HEK293 (cell line): ENCODE measurements around the gene RPRD1A.
"Not testable (repeated sequence)": the region's sequence is repeated elsewhere in the genome, so short reads cannot be mapped to it uniquely, and the experiment has no call there.

ENCODE experiments used
- CTCF ChIA-PET: fragments of 350-600 bp; formaldehyde crosslinking; extraction: SDS; loops from one replicate; lab custom pipeline; 2021; ENCODE audit warnings: antibody characterized with exemption; lab: Yijun Ruan, JAX
- POLR2A ChIA-PET: fragments of 300-600 bp; formaldehyde crosslinking; extraction: SDS; loops from one replicate; lab custom pipeline; 2020; ENCODE audit warnings: antibody characterized with exemption, inconsistent platforms; lab: Yijun Ruan, JAX
- H3K27ac ChIP-seq: fragments of 200-500 bp; sonication (Bioruptor generic); 2 replicates; pipeline ENCODE4 v1.5.1; 2014; ENCODE audit warnings: low read depth, low read length, control low read depth, inconsistent platforms; ENCODE audit errors: extremely low read depth
- H3K36me3 ChIP-seq, 2 experiments: fragments of 200-500 bp in 1 of 2; sonication (Bioruptor generic) in 1 of 2; 1 replicate in 1 of 2; 2 replicates in 1 of 2; pipeline ENCODE4 v1.5.1; 2014 to 2017; ENCODE audit warnings: inconsistent platforms in 2 of 2, low read length in 2 of 2; ENCODE audit not compliant: control insufficient read depth in 2 of 2, insufficient read depth in 1 of 2
- H3K4me1 ChIP-seq: fragments of 200-500 bp; sonication (Bioruptor generic); 2 replicates; pipeline ENCODE4 v1.5.1; 2014; ENCODE audit warnings: mild to moderate bottlenecking, low read length, inconsistent platforms; ENCODE audit not compliant: control insufficient read depth, insufficient read depth
- H3K4me3 ChIP-seq: 2 replicates; pipeline ENCODE4 v1.5.1; 2011; ENCODE audit warnings: low read depth, mild to moderate bottlenecking, control low read depth, low read length, moderate library complexity
- H3K9me3 ChIP-seq: fragments of 200-500 bp; sonication (Bioruptor generic); 2 replicates; pipeline ENCODE4 v1.5.1; 2014; ENCODE audit warnings: low read depth, low read length, inconsistent platforms; ENCODE audit not compliant: control insufficient read depth, insufficient read depth
- ELK4 ChIP-seq: IDR thresholded peaks from 2 replicates; pipeline ENCODE4 v1.6.1; 2011; ENCODE audit warnings: mild to moderate bottlenecking, low read depth, low read length, borderline replicate concordance
- PRDM6 ChIP-seq: fragments of 450-650 bp; formaldehyde crosslinking; IDR thresholded peaks from 2 replicates; pipeline ENCODE4 v1.5.1; 2017; ENCODE audit warnings: missing biosample characterization, missing genetic modification characterization
- REPIN1 ChIP-seq: fragments of 450-650 bp; formaldehyde crosslinking; IDR thresholded peaks from 2 replicates; pipeline ENCODE4 v1.5.1; 2017; ENCODE audit warnings: missing biosample characterization, missing genetic modification characterization, low read depth
- ZBTB21 ChIP-seq: fragments of 450-650 bp; formaldehyde crosslinking; IDR thresholded peaks from 2 replicates; pipeline ENCODE4 v1.5.1; 2017; ENCODE audit warnings: missing biosample characterization, missing genetic modification characterization
- ZBTB48 ChIP-seq: fragments of 450-650 bp; formaldehyde crosslinking; IDR thresholded peaks from 2 replicates; pipeline ENCODE4 v1.5.1; 2016; ENCODE audit warnings: missing biosample characterization, missing genetic modification characterization
- ZBTB8A ChIP-seq: fragments of 450-650 bp; formaldehyde crosslinking; IDR thresholded peaks from 2 replicates; pipeline ENCODE4 v1.5.1; 2016; ENCODE audit warnings: missing biosample characterization, missing genetic modification characterization
- ZFP37 ChIP-seq: fragments of 450-650 bp; formaldehyde crosslinking; IDR thresholded peaks from 2 replicates; pipeline ENCODE4 v1.5.1; 2016; ENCODE audit warnings: missing biosample characterization, missing genetic modification characterization
- ZNF266 ChIP-seq: fragments of 450-650 bp; formaldehyde crosslinking; IDR thresholded peaks from 2 replicates; pipeline ENCODE4 v1.5.1; 2016; ENCODE audit warnings: missing biosample characterization, missing genetic modification characterization, low read depth
- ZNF423 ChIP-seq: fragments of 450-650 bp; formaldehyde crosslinking; IDR thresholded peaks from 2 replicates; pipeline ENCODE4 v1.5.1; 2016; ENCODE audit warnings: missing biosample characterization, missing genetic modification characterization
- ZNF473 ChIP-seq: fragments of 450-650 bp; formaldehyde crosslinking; IDR thresholded peaks from 2 replicates; pipeline ENCODE4 v1.5.1; 2017; ENCODE audit warnings: missing biosample characterization, missing genetic modification characterization
- ZNF510 ChIP-seq: fragments of 450-650 bp; formaldehyde crosslinking; IDR thresholded peaks from 2 replicates; pipeline ENCODE4 v1.5.1; 2018; ENCODE audit warnings: mild to moderate bottlenecking, missing genetic modification characterization, missing biosample characterization; ENCODE audit not compliant: insufficient replicate concordance
- ZNF530 ChIP-seq: fragments of 450-650 bp; formaldehyde crosslinking; IDR thresholded peaks from 2 replicates; pipeline ENCODE4 v1.5.1; 2016; ENCODE audit warnings: low read depth, missing biosample characterization, missing genetic modification characterization
- ZNF548 ChIP-seq: fragments of 450-650 bp; formaldehyde crosslinking; IDR thresholded peaks from 2 replicates; pipeline ENCODE4 v1.5.1; 2016; ENCODE audit warnings: missing biosample characterization, missing genetic modification characterization
- ZNF558 ChIP-seq: fragments of 450-650 bp; formaldehyde crosslinking; IDR thresholded peaks from 2 replicates; pipeline ENCODE4 v1.5.1; 2016; ENCODE audit warnings: missing biosample characterization, missing genetic modification characterization
- ZNF621 ChIP-seq: fragments of 450-650 bp; formaldehyde crosslinking; IDR thresholded peaks from 2 replicates; pipeline ENCODE4 v1.5.1; 2017; ENCODE audit warnings: missing biosample characterization, missing genetic modification characterization
- ZNF626 ChIP-seq: fragments of 450-650 bp; sonication (Bioruptor Pico); formaldehyde crosslinking; IDR thresholded peaks from 2 replicates; pipeline ENCODE4 v1.5.1; 2018; ENCODE audit warnings: missing biosample characterization, missing genetic modification characterization, inconsistent platforms
- ZNF792 ChIP-seq: fragments of 450-650 bp; formaldehyde crosslinking; IDR thresholded peaks from 2 replicates; pipeline ENCODE4 v1.5.1; 2016; ENCODE audit warnings: missing biosample characterization, missing genetic modification characterization
- ZSCAN16 ChIP-seq: fragments of 450-650 bp; formaldehyde crosslinking; IDR thresholded peaks from 2 replicates; pipeline ENCODE4 v1.5.1; 2016; ENCODE audit warnings: missing biosample characterization, missing genetic modification characterization
- TF ChIP-seq, protein P1 (sequence below): fragments of 450-650 bp; formaldehyde crosslinking; IDR thresholded peaks from 2 replicates; pipeline ENCODE4; 2016; ENCODE audit warnings: missing biosample characterization, missing genetic modification characterization
- TF ChIP-seq, protein P2 (sequence below): fragments of 450-650 bp; formaldehyde crosslinking; IDR thresholded peaks from 2 replicates; pipeline ENCODE4 v1.5.1; 2016; ENCODE audit warnings: missing biosample characterization, missing genetic modification characterization

RPRD1A gene

GRCh38 chr18:36074435-36074834 is 7.1 kb upstream of the RPRD1A start:
- ChIA-PET CTCF (interaction anchor here (0.7 to 1.2 kb wide), 2 partner anchors 57 to 695 kb away, joined by 3 to 4 read pairs; no protein-coding TSS in a partner anchor), POLR2A (interaction anchor here (0.6 kb wide), 1 partner anchor 60 kb away, joined by 5 read pairs; no protein-coding TSS in a partner anchor)
- Histone ChIP-seq H3K9me3 (no peaks in the 10 kb centered on the region), H3K36me3 (no peaks in the 10 kb centered on the region), H3K4me1 (no peaks in the 10 kb centered on the region), H3K27ac (no peak overlapping the region), H3K4me3 (no peak overlapping the region)
- TF ChIP-seq ZNF266 (no peak), PRDM6 (tag by site-specific recombination) (no peak), ZNF423 (tag by site-specific recombination) (no peak), ZBTB21 (tag by site-specific recombination) (no peak), ZNF530 (tag by site-specific recombination) (no peak), REPIN1 (tag by site-specific recombination) (no peak), ZNF792 (tag by site-specific recombination) (no peak), ZBTB8A (no peak), ZNF558 (no peak), ZNF621 (tag by site-specific recombination) (no peak), ZFP37 (no peak), ZNF626 (no peak), ELK4 (no peak)

GRCh38 chr18:36073676-36074075 is 6.3 kb upstream of the RPRD1A start:
- H3K27ac ChIP-seq, result no peak overlapping the region
- H3K4me1 ChIP-seq, result no peaks in the 10 kb centered on the region
- H3K36me3 ChIP-seq, result no peaks in the 10 kb centered on the region
- TF ChIP-seq ZNF510 (tag by site-specific recombination), result no peak
- no peak for TF ChIP-seq ZBTB48
- TF ChIP-seq ZSCAN16 (tag by site-specific recombination), result no peak
- TF ChIP-seq, protein P1, sequence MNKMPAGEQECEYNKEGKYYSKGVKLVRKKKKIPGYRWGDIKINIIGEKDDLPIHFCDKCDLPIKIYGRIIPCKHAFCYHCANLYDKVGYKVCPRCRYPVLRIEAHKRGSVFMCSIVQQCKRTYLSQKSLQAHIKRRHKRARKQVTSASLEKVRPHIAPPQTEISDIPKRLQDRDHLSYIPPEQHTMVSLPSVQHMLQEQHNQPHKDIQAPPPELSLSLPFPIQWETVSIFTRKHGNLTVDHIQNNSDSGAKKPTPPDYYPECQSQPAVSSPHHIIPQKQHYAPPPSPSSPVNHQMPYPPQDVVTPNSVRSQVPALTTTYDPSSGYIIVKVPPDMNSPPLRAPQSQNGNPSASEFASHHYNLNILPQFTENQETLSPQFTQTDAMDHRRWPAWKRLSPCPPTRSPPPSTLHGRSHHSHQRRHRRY (tag by site-specific recombination), result no peak
- TF ChIP-seq ZNF548 (tag by site-specific recombination), result no peak
- no peak for TF ChIP-seq ZNF473
- TF ChIP-seq, protein P2, sequence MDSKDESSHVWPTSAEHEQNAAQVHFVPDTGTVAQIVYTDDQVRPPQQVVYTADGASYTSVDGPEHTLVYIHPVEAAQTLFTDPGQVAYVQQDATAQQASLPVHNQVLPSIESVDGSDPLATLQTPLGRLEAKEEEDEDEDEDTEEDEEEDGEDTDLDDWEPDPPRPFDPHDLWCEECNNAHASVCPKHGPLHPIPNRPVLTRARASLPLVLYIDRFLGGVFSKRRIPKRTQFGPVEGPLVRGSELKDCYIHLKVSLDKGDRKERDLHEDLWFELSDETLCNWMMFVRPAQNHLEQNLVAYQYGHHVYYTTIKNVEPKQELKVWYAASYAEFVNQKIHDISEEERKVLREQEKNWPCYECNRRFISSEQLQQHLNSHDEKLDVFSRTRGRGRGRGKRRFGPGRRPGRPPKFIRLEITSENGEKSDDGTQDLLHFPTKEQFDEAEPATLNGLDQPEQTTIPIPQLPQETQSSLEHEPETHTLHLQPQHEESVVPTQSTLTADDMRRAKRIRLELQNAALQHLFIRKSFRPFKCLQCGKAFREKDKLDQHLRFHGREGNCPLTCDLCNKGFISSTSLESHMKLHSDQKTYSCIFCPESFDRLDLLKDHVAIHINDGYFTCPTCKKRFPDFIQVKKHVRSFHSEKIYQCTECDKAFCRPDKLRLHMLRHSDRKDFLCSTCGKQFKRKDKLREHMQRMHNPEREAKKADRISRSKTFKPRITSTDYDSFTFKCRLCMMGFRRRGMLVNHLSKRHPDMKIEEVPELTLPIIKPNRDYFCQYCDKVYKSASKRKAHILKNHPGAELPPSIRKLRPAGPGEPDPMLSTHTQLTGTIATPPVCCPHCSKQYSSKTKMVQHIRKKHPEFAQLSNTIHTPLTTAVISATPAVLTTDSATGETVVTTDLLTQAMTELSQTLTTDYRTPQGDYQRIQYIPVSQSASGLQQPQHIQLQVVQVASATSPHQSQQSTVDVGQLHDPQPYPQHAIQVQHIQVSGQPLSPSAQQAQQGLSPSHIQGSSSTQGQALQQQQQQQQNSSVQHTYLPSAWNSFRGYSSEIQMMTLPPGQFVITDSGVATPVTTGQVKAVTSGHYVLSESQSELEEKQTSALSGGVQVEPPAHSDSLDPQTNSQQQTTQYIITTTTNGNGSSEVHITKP (tag by site-specific recombination), result peak; percentile 49; the same call in 1 of the 2 replicates
- H3K4me3 ChIP-seq, result no peak overlapping the region
- ChIA-PET CTCF (interaction anchor here (0.7 to 1.3 kb wide), 3 partner anchors 56 to 695 kb away, joined by 3 to 5 read pairs (median 4); no protein-coding TSS in a partner anchor), POLR2A (no interaction called here)
- H3K9me3 ChIP-seq, result no peaks in the 10 kb centered on the region

GRCh38 chr18:36072406-36072805 is 5.0 kb upstream of the RPRD1A start:
- CTCF ChIA-PET, result interaction anchor here (0.6 kb wide), 1 partner anchor 18 kb away, joined by 3 read pairs; no protein-coding TSS in a partner anchor
- POLR2A ChIA-PET, H3K4me1 ChIP-seq, H3K36me3 ChIP-seq, H3K4me3 ChIP-seq, H3K9me3 ChIP-seq, H3K27ac ChIP-seq: not testable (repeated sequence)
